HEK293 (cell line): ENCODE measurements around the gene MAP1LC3C.

Experiments used
- MYNN ChIP-seq: fragments of 450-650 bp; formaldehyde crosslinking; IDR thresholded peaks from 2 replicates; pipeline ENCODE4 v1.5.1; 2016; ENCODE audit warnings: missing biosample characterization, missing genetic modification characterization, borderline replicate concordance
- ZBTB8A ChIP-seq: fragments of 450-650 bp; formaldehyde crosslinking; IDR thresholded peaks from 2 replicates; pipeline ENCODE4 v1.5.1; 2016; ENCODE audit warnings: missing biosample characterization, missing genetic modification characterization
- ZNF184 ChIP-seq: fragments of 450-650 bp; IDR thresholded peaks from 2 replicates; pipeline ENCODE4 v1.5.1; 2018; ENCODE audit warnings: missing biosample characterization, mild to moderate bottlenecking, missing genetic modification characterization
- ZNF501 ChIP-seq: fragments of 450-650 bp; formaldehyde crosslinking; IDR thresholded peaks from 2 replicates; pipeline ENCODE4 v1.5.1; 2016; ENCODE audit warnings: missing biosample characterization, missing genetic modification characterization
- TF ChIP-seq, protein P1 (sequence below): fragments of 450-650 bp; formaldehyde crosslinking; IDR thresholded peaks from 2 replicates; pipeline ENCODE4 v1.5.1; 2016; ENCODE audit warnings: missing biosample characterization, missing genetic modification characterization

DNA sequence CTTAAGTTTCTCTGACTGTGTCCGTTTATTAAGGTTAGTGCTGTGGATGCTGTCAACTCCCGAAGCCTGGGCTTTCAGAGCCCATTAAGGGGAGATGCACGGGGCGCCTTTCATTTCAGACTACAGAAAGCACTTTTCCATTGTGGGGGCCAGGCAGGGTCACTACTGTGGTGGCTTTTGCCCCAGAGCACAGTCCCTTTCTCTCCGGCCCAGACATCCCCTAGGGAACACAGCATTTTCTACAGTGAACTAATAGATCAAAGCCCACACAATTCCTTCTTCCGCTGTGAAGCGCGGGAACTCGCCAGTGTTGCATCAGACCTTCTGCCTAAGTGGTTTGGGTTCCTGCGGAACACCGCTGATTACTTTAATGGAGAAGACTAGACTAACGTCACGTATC, 26.8 kb upstream of the MAP1LC3C start:
- no peak for TF ChIP-seq ZNF501
- no peak for TF ChIP-seq MYNN (tag by site-specific recombination)
- TF ChIP-seq, protein P1, sequence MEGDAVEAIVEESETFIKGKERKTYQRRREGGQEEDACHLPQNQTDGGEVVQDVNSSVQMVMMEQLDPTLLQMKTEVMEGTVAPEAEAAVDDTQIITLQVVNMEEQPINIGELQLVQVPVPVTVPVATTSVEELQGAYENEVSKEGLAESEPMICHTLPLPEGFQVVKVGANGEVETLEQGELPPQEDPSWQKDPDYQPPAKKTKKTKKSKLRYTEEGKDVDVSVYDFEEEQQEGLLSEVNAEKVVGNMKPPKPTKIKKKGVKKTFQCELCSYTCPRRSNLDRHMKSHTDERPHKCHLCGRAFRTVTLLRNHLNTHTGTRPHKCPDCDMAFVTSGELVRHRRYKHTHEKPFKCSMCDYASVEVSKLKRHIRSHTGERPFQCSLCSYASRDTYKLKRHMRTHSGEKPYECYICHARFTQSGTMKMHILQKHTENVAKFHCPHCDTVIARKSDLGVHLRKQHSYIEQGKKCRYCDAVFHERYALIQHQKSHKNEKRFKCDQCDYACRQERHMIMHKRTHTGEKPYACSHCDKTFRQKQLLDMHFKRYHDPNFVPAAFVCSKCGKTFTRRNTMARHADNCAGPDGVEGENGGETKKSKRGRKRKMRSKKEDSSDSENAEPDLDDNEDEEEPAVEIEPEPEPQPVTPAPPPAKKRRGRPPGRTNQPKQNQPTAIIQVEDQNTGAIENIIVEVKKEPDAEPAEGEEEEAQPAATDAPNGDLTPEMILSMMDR (tag by site-specific recombination): no peak
- TF ChIP-seq ZBTB8A (tag by site-specific recombination): no peak
- TF ChIP-seq ZNF184 (tag by site-specific recombination): no peak
